PC-9 (cell line): ENCODE measurements around the gene PPM1G. TPM values are rescaled to one million over a fixed set of nuclear protein-coding genes. Genes with fewer than 3 reads are reported as not detected.

ENCODE experiments used
- BruUV-seq: library from RNA; stranded (reverse); fragments of 400-500 nt; replicated peaks from 2 replicates; lab custom pipeline; 2021; lab: Mats Ljungman, UMichigan
- CTCF ChIA-PET: fragments of 300-600 bp; sonication (Branson Sonifier 250); formaldehyde crosslinking; loops from one replicate; lab custom pipeline; 2022; ENCODE audit warnings: antibody characterized with exemption; lab: Charles Lee
- POLR2A ChIA-PET: fragments of 300-600 bp; sonication (Branson Sonifier 250); formaldehyde crosslinking; loops from one replicate; lab custom pipeline; 2022; ENCODE audit warnings: antibody characterized with exemption; ENCODE audit not compliant: unreplicated experiment; lab: Charles Lee
- DNase-seq, 2 experiments: peaks; one replicate each; pipeline versions ENCODE4 v3.0.0 to v3.0.0-alpha.2; 2015 to 2022; ENCODE audit warnings: mixed read lengths in 1 of 2
- H2AFZ ChIP-seq: fragments of 200-600 bp; sonication (generic); 2 replicates; pipeline ENCODE4 v1.8.1; 2017; ENCODE audit warnings: antibody characterized with exemption
- H3F3A ChIP-seq: fragments of 200-600 bp; sonication (generic); 2 replicates; pipeline ENCODE4 v1.8.1; 2017; ENCODE audit warnings: antibody characterized with exemption, mild to moderate bottlenecking, low read depth; ENCODE audit not compliant: insufficient read depth
- H3K27ac ChIP-seq: fragments of 200-600 bp; sonication (generic); 2 replicates; pipeline ENCODE4 v1.6.1; 2016; ENCODE audit warnings: mixed run types
- H3K27me3 ChIP-seq: fragments of 200-600 bp; sonication (generic); 2 replicates; pipeline ENCODE4 v1.6.1; 2016; ENCODE audit warnings: low read depth, mixed run types; ENCODE audit not compliant: insufficient read depth
- H3K36me3 ChIP-seq: fragments of 200-600 bp; sonication (generic); 2 replicates; pipeline ENCODE4 v1.6.1; 2016; ENCODE audit warnings: low read depth, mixed run types
- H3K4me1 ChIP-seq: fragments of 200-600 bp; sonication (generic); replicated peaks from 2 replicates; pipeline ENCODE4 v1.6.1; 2016; ENCODE audit warnings: mixed run types; ENCODE audit not compliant: insufficient read depth
- H3K4me2 ChIP-seq: fragments of 200-600 bp; sonication (generic); 2 replicates; pipeline ENCODE4 v1.6.1; 2017; ENCODE audit warnings: mixed run types
- H3K4me3 ChIP-seq: fragments of 200-600 bp; sonication (generic); 2 replicates; pipeline ENCODE4 v1.6.1; 2016; ENCODE audit warnings: mixed run types
- H3K79me2 ChIP-seq: fragments of 200-600 bp; sonication (generic); 2 replicates; pipeline ENCODE4 v1.6.1; 2017; ENCODE audit warnings: low read depth, mixed run types
- H3K9me2 ChIP-seq: fragments of 200-600 bp; sonication (generic); 2 replicates; pipeline ENCODE4 v1.8.1; 2017; ENCODE audit warnings: mild to moderate bottlenecking; ENCODE audit not compliant: insufficient read depth
- H3K9me3 ChIP-seq: fragments of 200-600 bp; sonication (generic); 2 replicates; pipeline ENCODE4 v1.8.1; 2016; ENCODE audit warnings: low read depth; ENCODE audit not compliant: insufficient read depth
- H4K20me1 ChIP-seq: fragments of 200-600 bp; sonication (generic); 2 replicates; pipeline ENCODE4 v1.8.1; 2017; ENCODE audit not compliant: insufficient read depth
- EZH2 ChIP-seq: fragments of 200-600 bp; sonication (generic); IDR thresholded peaks from 2 replicates; pipeline ENCODE4 v1.8.0; 2017; ENCODE audit warnings: antibody characterized with exemption, low read depth
- intact Hi-C: fragments of 100-400 bp; cut with micrococcal nuclease; formaldehyde crosslinking; loops from one replicate; pipeline ENCODE4 v1.10.0; 2022; ENCODE audit not compliant: unreplicated experiment
- total RNA-seq: library from RNA; stranded (reverse); gene quantifications from 2 replicates; pipeline ENCODE4 v1.2.3, GENCODE V29; 2021
- TF ChIP-seq, protein P1 (sequence below): fragments of 200-600 bp; sonication (generic); conservative IDR thresholded peaks from 2 replicates; pipeline ENCODE4 v1.6.1; 2017; ENCODE audit warnings: mixed run types, antibody characterized with exemption, mild to moderate bottlenecking, moderate library complexity

The PPM1G gene
- total RNA-seq, 1 experiment from 2014 or later = 136 TPM

DNA sequence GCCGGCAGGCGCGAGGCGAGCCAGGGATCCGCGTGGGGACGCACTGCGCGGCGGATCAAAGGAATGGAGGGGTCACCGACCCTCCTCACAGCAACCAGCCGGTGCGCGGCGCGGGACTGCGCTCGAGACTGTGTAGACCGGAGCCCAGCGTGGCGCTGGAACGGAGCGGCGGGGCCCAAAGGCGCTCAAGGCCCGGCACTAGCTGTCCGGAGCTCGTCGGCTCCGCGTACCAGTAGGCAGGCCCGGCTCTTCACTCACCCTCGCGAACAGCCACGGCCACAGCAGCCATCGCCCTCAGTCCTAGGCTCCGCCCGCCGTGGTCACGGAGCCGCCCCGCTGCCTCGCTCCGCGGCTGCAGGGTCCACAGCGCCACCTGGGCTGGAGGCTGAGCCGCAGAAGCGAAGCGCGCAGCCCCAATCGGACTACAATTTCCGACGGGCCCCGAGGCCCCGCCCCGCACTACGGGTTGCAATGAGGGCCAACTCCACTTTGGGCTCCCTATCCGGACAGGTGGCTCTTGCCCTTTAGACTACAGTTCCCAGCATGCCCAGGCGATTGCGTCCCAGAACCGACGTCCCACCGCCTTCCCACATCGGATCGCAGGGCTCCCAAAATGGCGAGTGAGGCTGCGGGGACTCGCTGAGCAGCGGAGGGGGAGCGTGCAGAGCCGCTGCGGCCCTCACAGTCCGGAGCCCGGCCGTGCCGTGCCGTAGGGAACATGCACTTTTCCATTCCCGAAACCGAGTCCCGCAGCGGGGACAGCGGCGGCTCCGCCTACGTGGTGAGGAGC is 39.2 kb downstream of the PPM1G start, which contains the start of the genes EIF2B4 and SNX17:
Gene EIF2B4 (minus strand): TSS at position 313 of the 790 bp plus-strand sequence. CDS start 24 bp downstream, at position 289.
Gene SNX17 (plus strand): TSS at position 591 of the 790 bp plus-strand sequence. CDS start 128 bp downstream, at position 719.
- ChIA-PET CTCF (interaction anchor here (0.5 to 1.2 kb wide), 4 partner anchors 10 to 108 kb away, joined by 3 to 7 read pairs (median 5); partner anchors contain the start of genes GTF3C2 and ZNF513), POLR2A (interaction anchor here (0.5 to 0.7 kb wide), 3 partner anchors 9 to 47 kb away, joined by 3 read pairs; partner anchors contain the start of gene GTF3C2)
- H3K36me3 ChIP-seq = peaks cover 35% of the 10 kb centered on the region
- no peaks in the 10 kb centered on the region for H3K9me2 ChIP-seq
- no peaks in the 10 kb centered on the region for H3K27me3 ChIP-seq
- intact Hi-C loops = loop anchor here (1.0 to 5.0 kb wide), 4 partner anchors 14 to 273 kb away; partner anchors contain the start of genes GTF3C2 and NRBP1
- H3F3A ChIP-seq = peaks cover 27% of the 10 kb centered on the region
- H3K4me2 ChIP-seq = peak within 1 kb of the TSS; percentile 94
- peaks cover 5% of the 10 kb centered on the region for H4K20me1 ChIP-seq
- TF ChIP-seq EZH2 = no peak
- TF ChIP-seq, protein P1, sequence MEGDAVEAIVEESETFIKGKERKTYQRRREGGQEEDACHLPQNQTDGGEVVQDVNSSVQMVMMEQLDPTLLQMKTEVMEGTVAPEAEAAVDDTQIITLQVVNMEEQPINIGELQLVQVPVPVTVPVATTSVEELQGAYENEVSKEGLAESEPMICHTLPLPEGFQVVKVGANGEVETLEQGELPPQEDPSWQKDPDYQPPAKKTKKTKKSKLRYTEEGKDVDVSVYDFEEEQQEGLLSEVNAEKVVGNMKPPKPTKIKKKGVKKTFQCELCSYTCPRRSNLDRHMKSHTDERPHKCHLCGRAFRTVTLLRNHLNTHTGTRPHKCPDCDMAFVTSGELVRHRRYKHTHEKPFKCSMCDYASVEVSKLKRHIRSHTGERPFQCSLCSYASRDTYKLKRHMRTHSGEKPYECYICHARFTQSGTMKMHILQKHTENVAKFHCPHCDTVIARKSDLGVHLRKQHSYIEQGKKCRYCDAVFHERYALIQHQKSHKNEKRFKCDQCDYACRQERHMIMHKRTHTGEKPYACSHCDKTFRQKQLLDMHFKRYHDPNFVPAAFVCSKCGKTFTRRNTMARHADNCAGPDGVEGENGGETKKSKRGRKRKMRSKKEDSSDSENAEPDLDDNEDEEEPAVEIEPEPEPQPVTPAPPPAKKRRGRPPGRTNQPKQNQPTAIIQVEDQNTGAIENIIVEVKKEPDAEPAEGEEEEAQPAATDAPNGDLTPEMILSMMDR = peak; percentile 79
- no TSS peak for BruUV-seq
- peak within 1 kb of the TSS; percentile 94 for H3K4me3 ChIP-seq
- peak within 1 kb of the TSS; percentile 22; the same call in 1 of the 2 replicates for H3K27ac ChIP-seq
- no peaks in the 10 kb centered on the region for H3K9me3 ChIP-seq
- H3K79me2 ChIP-seq = peaks cover 45% of the 10 kb centered on the region
- H3K4me1 ChIP-seq = peaks cover 27% of the 10 kb centered on the region
- peak within 1 kb of the TSS; percentile 100 for H2AFZ ChIP-seq
- DNase-seq = peak; percentile 97 to 99

DNA sequence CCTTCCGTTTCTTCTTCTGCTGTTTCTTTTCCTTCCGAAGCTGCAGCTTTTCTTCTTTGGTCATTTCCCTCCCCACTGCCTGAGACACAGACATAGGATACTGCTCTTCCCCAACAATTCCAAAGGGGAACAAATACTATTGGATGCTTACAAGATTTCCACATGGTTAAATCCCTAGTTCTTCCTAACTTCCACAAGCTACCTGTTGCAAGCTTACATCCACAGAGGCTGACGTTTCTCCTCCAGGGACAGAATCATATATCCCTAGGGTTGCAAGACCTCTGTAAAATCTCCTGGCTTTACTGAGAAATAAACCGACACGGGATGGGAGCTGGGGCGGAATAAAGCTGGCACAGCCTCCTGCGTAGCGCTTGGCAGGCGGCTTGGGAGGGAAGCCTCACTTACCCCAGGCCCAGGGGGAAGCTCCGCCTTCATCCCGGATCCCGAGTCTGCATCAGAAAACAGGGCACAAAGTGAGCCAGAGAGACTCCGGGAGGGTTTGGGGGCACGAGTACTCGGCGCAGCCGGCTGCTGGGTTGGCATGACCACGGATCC is 39.8 kb downstream of the PPM1G start:
- H3F3A ChIP-seq = peaks cover 28% of the 10 kb centered on the region
- peak overlapping the region; percentile 100 for H2AFZ ChIP-seq
- peaks cover 5% of the 10 kb centered on the region for H4K20me1 ChIP-seq
- H3K27me3 ChIP-seq = no peaks in the 10 kb centered on the region
- peaks cover 33% of the 10 kb centered on the region for H3K36me3 ChIP-seq
- intact Hi-C loops = loop anchor here (1.0 to 5.0 kb wide), 4 partner anchors 13 to 272 kb away; partner anchors contain the start of genes GTF3C2 and NRBP1
- H3K79me2 ChIP-seq = peaks cover 45% of the 10 kb centered on the region
- H3K4me3 ChIP-seq = peak overlapping the region; percentile 94
- ChIA-PET POLR2A (interaction anchor here (0.5 to 0.7 kb wide), 6 partner anchors 9 to 298 kb away, joined by 3 to 33 read pairs (median 3); partner anchors contain the start of genes GTF3C2 and OST4), CTCF (interaction anchor here (0.5 to 1.2 kb wide), 3 partner anchors 9 to 107 kb away, joined by 3 to 7 read pairs (median 5); partner anchors contain the start of gene GTF3C2)
- peaks cover 27% of the 10 kb centered on the region for H3K4me1 ChIP-seq
- no peaks in the 10 kb centered on the region for H3K9me2 ChIP-seq
- no peaks in the 10 kb centered on the region for H3K9me3 ChIP-seq
- H3K4me2 ChIP-seq = peak overlapping the region; percentile 94
- H3K27ac ChIP-seq = peak overlapping the region; percentile 17; the same call in 1 of the 2 replicates
- DNase-seq = peak; percentile 56 to 63
- BruUV-seq = TSS peak; percentile 46
- TF ChIP-seq, protein P1 = no peak
- no peak for TF ChIP-seq EZH2

DNA sequence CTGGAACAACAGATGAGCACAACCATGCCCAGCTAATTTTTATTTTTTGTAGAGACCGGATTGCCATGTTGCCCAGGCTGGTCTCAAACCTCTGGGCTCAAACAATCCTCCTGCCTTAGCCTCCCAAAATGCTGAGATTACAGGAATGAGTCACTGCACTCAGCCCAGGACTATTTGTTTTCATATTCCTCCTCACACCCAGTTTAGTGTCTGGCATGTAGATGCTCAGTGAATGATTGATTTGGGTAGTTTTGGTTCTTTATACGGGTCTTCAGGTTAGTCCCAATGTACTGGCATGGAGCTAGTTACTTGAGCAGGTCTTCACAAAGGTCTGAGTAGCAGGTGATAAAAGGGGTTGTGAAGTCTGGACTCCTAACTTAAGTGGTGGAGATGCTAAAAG is 45.5 kb downstream of the PPM1G start:
- no TSS peak for BruUV-seq
- no peak overlapping the region for H3K4me3 ChIP-seq
- H3K27me3 ChIP-seq = no peaks in the 10 kb centered on the region
- no peak overlapping the region for H2AFZ ChIP-seq
- intact Hi-C loops = no loop called here
- ChIA-PET CTCF (no interaction called here), POLR2A (interaction anchor here (0.6 kb wide), 1 partner anchor 35 kb away, joined by 4 read pairs; no protein-coding TSS in a partner anchor)
- peaks cover 33% of the 10 kb centered on the region for H3K36me3 ChIP-seq
- no peaks in the 10 kb centered on the region for H3K9me3 ChIP-seq
- H3K4me2 ChIP-seq = no peak overlapping the region
- no peaks in the 10 kb centered on the region for H4K20me1 ChIP-seq
- peaks cover 9% of the 10 kb centered on the region for H3K79me2 ChIP-seq
- TF ChIP-seq, protein P1 = no peak
- TF ChIP-seq EZH2 = no peak
- H3K27ac ChIP-seq = no peak overlapping the region
- H3F3A ChIP-seq = peaks cover 43% of the 10 kb centered on the region
- no peaks in the 10 kb centered on the region for H3K9me2 ChIP-seq
- H3K4me1 ChIP-seq = peaks cover 3% of the 10 kb centered on the region; the same call in 1 of the 2 replicates
- DNase-seq = no peak
